Osteoblast (primary cell): ENCODE data around the gene FAM120B. TPM values are rescaled to one million over a fixed set of nuclear protein-coding genes. Genes with fewer than 3 reads are reported as not detected.

Experiments used
- DNase-seq: peaks from one replicate; pipeline ENCODE4 v3.0.0; 2011; ENCODE audit warnings: low spot score, mixed read lengths; ENCODE audit not compliant: insufficient read length; ENCODE audit errors: missing footprints
- H2AFZ ChIP-seq: 2 replicates; pipeline ENCODE4 v1.6.0; 2011; ENCODE audit warnings: mild to moderate bottlenecking, low read length
- H3K27ac ChIP-seq: 2 replicates; pipeline ENCODE4 v1.5.1; 2011; ENCODE audit warnings: mild to moderate bottlenecking, low read depth, low read length, moderate library complexity
- H3K27me3 ChIP-seq: 2 replicates; pipeline ENCODE4 v1.6.0; 2012; ENCODE audit warnings: mild to moderate bottlenecking, control low read depth, inconsistent platforms, low read length, moderate library complexity; ENCODE audit not compliant: insufficient read depth
- H3K36me3 ChIP-seq: 2 replicates; pipeline ENCODE4 v1.5.1; 2011; ENCODE audit warnings: mild to moderate bottlenecking, low read length, control low read depth, moderate library complexity; ENCODE audit not compliant: insufficient read depth
- H3K4me1 ChIP-seq: 2 replicates; pipeline ENCODE4 v1.5.1; 2011; ENCODE audit warnings: mild to moderate bottlenecking, low read length, control low read depth, moderate library complexity; ENCODE audit not compliant: insufficient read depth
- H3K4me2 ChIP-seq: 2 replicates; pipeline ENCODE4 v1.6.0; 2011; ENCODE audit warnings: mild to moderate bottlenecking, low read length; ENCODE audit not compliant: insufficient read depth
- H3K4me3 ChIP-seq: fragments of 200-600 bp; sonication (generic); 3 replicates; pipeline ENCODE4 v1.5.1; 2012; ENCODE audit warnings: mild to moderate bottlenecking, low read length, inconsistent platforms; ENCODE audit not compliant: insufficient read depth
- H3K79me2 ChIP-seq: 2 replicates; pipeline ENCODE4 v1.6.0; 2012; ENCODE audit warnings: mild to moderate bottlenecking, low read length, control low read depth, inconsistent platforms; ENCODE audit not compliant: insufficient read depth
- H3K9me3 ChIP-seq: 2 replicates; pipeline ENCODE4 v1.5.1; 2011; ENCODE audit warnings: low read depth, low read length, control low read depth
- H4K20me1 ChIP-seq: 2 replicates; pipeline ENCODE4 v1.6.0; 2012; ENCODE audit warnings: mild to moderate bottlenecking, low read length, control low read depth; ENCODE audit not compliant: insufficient read depth
- CTCF ChIP-seq: IDR thresholded peaks from 2 replicates; pipeline ENCODE4 v1.5.1; 2011; ENCODE audit warnings: mild to moderate bottlenecking, low read depth, low read length, moderate library complexity; ENCODE audit errors: extremely low read depth
- total RNA-seq: library from RNA; depleted of rRNA; stranded (reverse); fragments of >200 nt; gene quantifications from 2 replicates; pipeline ENCODE4 v1.2.3, GENCODE V29; 2012

Gene FAM120B
- total RNA-seq, 1 donor: 13.4 TPM

DNA sequence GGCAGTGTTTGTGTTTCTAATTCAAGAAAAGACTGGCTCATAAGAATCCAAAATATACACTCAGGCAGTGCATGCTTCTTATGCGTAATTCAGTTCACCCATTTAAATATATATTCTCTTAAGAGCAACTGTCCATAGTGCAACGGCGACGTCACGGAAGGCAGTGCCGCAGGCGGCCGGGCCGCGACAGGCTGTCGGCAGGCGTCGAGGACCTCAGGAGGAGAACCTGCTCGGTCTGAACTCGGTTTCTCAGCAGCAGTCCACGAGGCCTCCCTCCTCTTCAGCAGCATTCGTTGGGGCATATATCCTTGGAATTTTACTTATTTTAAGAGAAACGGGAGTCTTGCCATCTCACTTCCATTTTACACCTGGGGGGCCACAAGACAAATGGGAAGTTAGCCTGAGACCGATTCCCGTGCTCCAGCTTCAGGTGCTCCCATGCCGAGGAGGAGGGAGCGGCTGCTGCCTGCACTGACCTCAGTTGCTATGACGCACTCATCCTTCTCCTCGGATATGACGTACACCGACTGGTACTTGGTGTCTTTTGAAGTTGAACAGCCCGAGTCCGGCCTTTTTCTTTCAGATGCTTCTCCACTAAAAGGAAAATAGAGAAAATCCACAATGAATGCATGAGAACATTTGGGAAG lies 23.9 kb upstream of the FAM120B start:
- H3K4me1 ChIP-seq: peaks cover 2% of the 10 kb centered on the region
- no peak overlapping the region for H2AFZ ChIP-seq
- no peak for TF ChIP-seq CTCF

DNA sequence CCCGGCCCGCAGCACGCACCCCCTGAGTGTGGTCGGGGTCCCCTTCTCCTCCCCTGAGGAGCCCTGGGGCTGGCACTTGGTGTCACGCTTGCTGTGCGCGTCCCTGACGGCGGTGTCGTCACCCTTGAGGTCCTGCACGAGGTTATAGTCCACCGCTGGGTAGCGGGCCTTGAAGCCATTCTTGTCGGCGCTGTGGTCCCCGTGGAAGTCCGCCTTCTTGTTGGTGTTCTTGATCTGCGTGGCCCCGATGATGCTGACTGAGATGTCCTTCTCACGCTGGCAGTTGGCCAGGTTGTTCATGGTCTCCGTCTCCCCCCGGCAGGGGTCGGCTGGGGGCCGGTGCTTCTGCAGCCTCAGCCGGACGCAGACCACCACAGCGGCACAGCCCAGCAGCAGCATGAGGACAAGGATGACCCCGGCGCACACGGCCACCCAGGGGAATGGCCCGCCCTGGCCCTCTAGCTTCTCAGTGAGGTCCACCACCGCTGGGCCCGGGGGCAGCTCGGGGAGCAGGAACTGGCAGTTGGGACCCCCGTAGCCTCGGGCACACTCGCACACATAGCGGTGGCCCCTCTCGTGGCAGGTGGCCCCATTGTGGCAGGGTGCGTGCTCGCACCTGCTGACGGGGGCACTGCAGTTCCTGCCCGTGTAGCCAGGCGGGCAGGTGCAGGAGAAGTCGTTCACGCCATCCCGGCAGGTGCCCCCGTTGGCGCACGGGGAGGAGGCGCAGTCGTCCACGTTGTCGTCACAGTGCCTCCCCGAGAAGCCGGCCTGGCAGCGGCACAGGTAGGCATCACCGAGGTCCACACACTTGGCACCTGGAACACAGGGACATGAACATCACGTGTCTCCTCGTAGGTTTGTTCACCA lies 23.1 kb upstream of the FAM120B start:
- Histone ChIP-seq H3K27me3 (peaks cover 16% of the 10 kb centered on the region), H3K9me3 (no peaks in the 10 kb centered on the region), H3K4me1 (peaks cover 2% of the 10 kb centered on the region), H2AFZ (no peak overlapping the region), H3K27ac (no peak overlapping the region), H4K20me1 (no peaks in the 10 kb centered on the region), H3K36me3 (no peaks in the 10 kb centered on the region), H3K4me3 (no peak overlapping the region), H3K4me2 (no peak overlapping the region), H3K79me2 (no peaks in the 10 kb centered on the region)
- TF ChIP-seq CTCF: no peak
- peak; percentile 37 for DNase-seq

More for the DNA sequence above, 23.9 kb upstream of the FAM120B start:
- Histone ChIP-seq H3K27ac (no peak overlapping the region), H3K4me2 (no peak overlapping the region), H3K79me2 (no peaks in the 10 kb centered on the region), H3K9me3 (no peaks in the 10 kb centered on the region), H4K20me1 (no peaks in the 10 kb centered on the region), H3K27me3 (peaks cover 14% of the 10 kb centered on the region), H3K36me3 (no peaks in the 10 kb centered on the region), H3K4me3 (no peak overlapping the region)
- peak; percentile 59 for DNase-seq

GRCh38 chr6:170284126-170284773 lies 22.3 kb upstream of the FAM120B start:
- no peak overlapping the region for H3K4me3 ChIP-seq
- no peak for TF ChIP-seq CTCF
- H3K9me3 ChIP-seq: no peaks in the 10 kb centered on the region
- no peaks in the 10 kb centered on the region for H3K36me3 ChIP-seq
- H3K27me3 ChIP-seq: peaks cover 23% of the 10 kb centered on the region
- DNase-seq: peak; percentile 49
- H2AFZ ChIP-seq: no peak overlapping the region
- no peaks in the 10 kb centered on the region for H3K79me2 ChIP-seq
- H3K4me1 ChIP-seq: peaks cover 2% of the 10 kb centered on the region
- H4K20me1 ChIP-seq: no peaks in the 10 kb centered on the region
- no peak overlapping the region for H3K27ac ChIP-seq
- H3K4me2 ChIP-seq: no peak overlapping the region
